Fibroblast of skin of right biceps (primary cell): ENCODE data around the gene MTG1.
"Not testable (repeated sequence)": the region's sequence is repeated elsewhere in the genome, so short reads cannot be mapped to it uniquely, and the experiment has no call there.

Source experiments
- DNase-seq: peaks from one replicate; pipeline ENCODE4 v3.0.0-alpha.2; 2013

Gene MTG1

GRCh38 chr10:133379152-133379800 is 14.7 kb upstream of the MTG1 start, which contains the start of gene PAOX:
PAOX (plus strand) TSS chr10:133379262; CDS start chr10:133379317, 55 bp downstream.
- DNase-seq = peak; percentile 48

- DNase-seq = no peak
Measured at GRCh38 chr10:133379801-133380666, 13.9 kb upstream of the MTG1 start.

GRCh38 chr10:133381036-133381435 is 12.9 kb upstream of the MTG1 start:
- no peak for DNase-seq

GRCh38 chr10:133383551-133383950 is 10.4 kb upstream of the MTG1 start:
- DNase-seq = no peak

- DNase-seq = no peak
Measured at GRCh38 chr10:133384071-133384470, 9.9 kb upstream of the MTG1 start.

GRCh38 chr10:133385214-133385613 is 8.7 kb upstream of the MTG1 start:
- DNase-seq = no peak

GRCh38 chr10:133386951-133387350 is 7.0 kb upstream of the MTG1 start:
- not testable (repeated sequence) for DNase-seq

GRCh38 chr10:133388236-133388972 is 5.6 kb upstream of the MTG1 start:
- DNase-seq = no peak

GRCh38 chr10:133388973-133389818 is 4.8 kb upstream of the MTG1 start:
- DNase-seq = no peak

- DNase-seq = no peak
Measured at GRCh38 chr10:133390597-133391248, 3.2 kb upstream of the MTG1 start.

- DNase-seq = no peak
Measured at GRCh38 chr10:133391249-133391635, 2.7 kb upstream of the MTG1 start.

GRCh38 chr10:133391761-133392518 is 2.0 kb upstream of the MTG1 start:
- DNase-seq = no peak

- no peak for DNase-seq
Measured at GRCh38 chr10:133393401-133394063, 425 bp upstream of the MTG1 start.

- no peak for DNase-seq
Measured at GRCh38 chr10:133394801-133395221, 854 bp downstream of the MTG1 start.

- DNase-seq = no peak
Measured at GRCh38 chr10:133396035-133396624, 2.2 kb downstream of the MTG1 start.

- DNase-seq = no peak
Measured at GRCh38 chr10:133397938-133398337, 4.0 kb downstream of the MTG1 start.

- DNase-seq = no peak
Measured at GRCh38 chr10:133399123-133399601, 5.2 kb downstream of the MTG1 start.

- no peak for DNase-seq
Measured at GRCh38 chr10:133400624-133401424, 6.9 kb downstream of the MTG1 start.

- DNase-seq = no peak
Measured at GRCh38 chr10:133401500-133401899, 7.5 kb downstream of the MTG1 start.
